H4 (cell line): ENCODE data around the gene MACROD2. TPM values are rescaled to one million over a fixed set of nuclear protein-coding genes. Genes with fewer than 3 reads are reported as not detected.

Source experiments
- DNase-seq: peaks from one replicate; pipeline ENCODE4 v3.0.0-alpha.2; 2015; ENCODE audit warnings: low spot score
- total RNA-seq: library from RNA; depleted of rRNA; stranded (reverse); fragments of >200 nt; shearing (Covaris generic); gene quantifications from 2 replicates; pipeline ENCODE4 v1.2.3, GENCODE V29; 2014

MACROD2 gene
- total RNA-seq, 1 experiment from 2014 or later, result 1.2 TPM

DNA sequence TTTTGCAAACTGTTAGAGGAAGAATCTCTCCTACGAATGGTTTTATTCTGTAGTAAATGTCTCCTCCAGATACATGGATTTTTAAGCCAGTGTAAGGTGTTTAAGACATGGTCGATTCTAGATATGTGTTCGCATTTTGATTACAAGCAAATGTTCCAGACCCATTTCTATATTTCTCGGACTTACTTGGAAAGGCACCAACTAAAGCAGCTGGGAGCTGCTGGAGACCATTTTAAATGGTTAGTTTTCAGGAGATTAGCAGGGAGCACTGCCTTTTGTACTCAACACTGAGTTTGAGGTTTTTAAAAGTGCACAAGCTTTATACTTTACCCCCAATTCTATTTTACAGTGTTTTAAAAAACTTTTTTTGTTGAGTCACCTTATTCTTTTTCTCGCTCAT lies 1720.9 kb downstream of the MACROD2 start:
- DNase-seq, result no peak

DNA sequence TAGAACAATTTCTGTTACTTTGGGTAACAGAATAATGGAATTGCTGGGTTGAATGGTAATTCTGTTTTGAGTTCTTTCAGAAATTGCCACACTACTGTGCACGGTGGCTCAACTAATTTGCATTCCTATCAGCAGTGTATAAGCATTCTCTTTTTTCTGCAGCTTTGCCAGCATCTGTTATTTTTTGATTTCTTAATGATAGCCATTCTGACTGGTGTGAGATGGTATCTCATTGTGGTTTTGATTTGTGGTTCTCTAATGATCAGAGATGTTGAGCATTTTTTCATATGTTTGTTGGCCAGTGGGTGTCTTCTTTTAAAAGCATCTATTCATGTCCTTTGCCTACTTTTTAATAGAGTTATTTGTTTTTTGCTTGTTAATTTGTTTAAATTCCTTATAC lies 1731.1 kb downstream of the MACROD2 start:
- DNase-seq, result no peak

DNA sequence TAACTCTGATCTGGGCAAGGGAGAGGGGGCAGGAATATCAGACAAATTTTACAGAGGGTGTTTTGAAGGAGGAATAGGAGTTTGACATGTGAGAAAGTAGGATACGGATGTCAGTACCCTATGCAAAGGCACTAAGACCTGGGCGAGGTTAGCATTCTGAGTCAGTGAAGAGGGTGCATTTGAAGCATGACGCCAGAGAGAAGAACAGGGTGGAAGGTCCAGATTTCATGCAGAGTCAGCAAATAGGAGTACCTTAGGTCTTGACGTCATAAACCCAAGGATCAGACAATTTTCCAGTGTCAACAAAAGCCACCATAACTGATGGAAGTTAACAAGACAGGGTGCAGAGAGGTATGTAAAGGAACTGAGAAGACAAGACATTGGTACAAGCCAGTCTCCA lies 1738.7 kb downstream of the MACROD2 start:
- DNase-seq, result no peak

DNA sequence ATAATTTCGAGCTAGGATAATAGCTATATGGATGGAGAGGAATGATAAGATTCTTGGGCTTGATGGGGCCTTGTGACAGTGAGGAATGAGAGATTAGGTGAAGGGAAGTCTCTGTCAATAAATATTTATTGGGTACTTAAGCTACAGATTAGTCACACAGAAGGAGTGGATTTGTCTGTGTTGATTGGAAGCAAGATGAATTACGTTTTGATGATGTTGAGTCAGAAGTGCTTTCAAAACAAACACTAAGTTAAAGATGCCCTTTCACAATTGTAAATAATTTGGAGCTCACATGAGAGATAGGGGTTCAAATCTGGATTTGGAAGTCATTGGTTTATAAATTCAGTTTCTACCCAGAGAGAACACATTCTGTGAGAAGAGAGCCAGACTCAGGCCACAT lies 1743.7 kb downstream of the MACROD2 start:
- DNase-seq, result no peak

DNA sequence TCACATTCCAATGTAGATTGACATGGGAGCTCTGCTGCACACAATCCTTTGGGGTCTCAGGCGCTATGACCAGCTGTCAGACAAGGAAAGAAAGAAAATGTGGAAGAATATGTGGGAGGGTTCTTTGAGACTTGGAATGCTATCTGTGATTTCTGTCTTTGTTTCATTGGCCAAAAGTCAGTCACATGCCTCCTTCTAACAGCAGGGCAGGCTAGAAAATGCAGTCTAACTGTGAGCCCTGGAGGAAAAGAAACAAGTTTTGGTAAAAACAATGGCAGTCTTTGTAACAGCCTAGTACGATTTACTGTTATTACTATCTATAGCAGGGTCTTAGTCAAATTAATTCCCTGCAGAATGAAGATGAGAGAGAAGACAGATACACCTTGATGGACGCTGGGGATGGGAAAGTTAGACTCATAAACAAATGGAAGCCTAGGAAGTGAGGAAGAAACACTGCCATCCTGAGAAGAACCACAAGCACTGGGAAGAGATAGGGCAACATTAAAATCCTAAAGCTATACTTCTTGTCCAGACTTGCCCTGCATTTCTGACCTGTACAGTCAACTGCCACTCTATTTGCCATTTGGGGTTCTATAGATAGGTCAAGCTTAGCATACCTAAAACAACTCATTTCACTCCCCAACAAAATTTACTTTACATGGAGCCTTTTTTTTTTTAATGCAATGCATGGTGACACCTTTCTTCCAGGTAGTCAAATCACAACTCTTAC lies 1744.9 kb downstream of the MACROD2 start:
- DNase-seq, result no peak

DNA sequence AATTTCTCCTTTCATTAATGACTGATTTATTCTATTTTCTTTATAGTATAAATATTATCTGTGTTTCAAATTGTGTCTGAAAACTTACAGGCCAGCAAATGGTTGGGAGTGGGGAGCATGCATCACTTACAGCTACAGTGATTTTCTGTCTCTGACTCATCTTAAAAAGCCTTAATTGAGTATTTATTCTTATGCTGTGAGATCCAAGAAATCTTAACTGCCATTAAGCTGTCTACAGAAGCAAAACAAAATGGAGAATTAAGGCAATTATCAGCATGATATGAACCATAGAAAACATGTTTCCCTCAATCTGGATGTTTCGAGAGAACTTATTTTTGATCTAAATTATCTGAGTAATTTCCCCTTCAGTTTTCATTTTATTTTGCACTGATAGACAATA lies 1746.8 kb downstream of the MACROD2 start:
- DNase-seq, result no peak

DNA sequence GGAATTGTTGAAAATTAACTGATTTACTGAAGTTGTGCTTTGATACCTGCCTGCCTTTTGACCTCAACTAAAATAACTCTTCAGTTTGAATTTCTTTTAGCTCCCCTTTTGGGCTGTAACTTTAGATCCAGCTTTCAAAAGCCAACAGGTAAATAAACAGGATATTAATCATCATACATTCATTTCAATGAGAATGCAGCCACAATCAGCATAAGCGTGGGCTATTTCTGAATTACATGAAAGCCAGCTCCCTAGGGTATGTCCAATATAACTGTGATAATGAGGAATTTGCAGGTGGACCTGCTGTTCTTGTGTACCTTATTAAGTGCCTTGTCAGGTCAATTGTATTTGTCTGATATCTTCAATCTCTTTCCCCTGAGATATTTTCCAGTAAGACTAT lies 1747.3 kb downstream of the MACROD2 start:
- no peak for DNase-seq

DNA sequence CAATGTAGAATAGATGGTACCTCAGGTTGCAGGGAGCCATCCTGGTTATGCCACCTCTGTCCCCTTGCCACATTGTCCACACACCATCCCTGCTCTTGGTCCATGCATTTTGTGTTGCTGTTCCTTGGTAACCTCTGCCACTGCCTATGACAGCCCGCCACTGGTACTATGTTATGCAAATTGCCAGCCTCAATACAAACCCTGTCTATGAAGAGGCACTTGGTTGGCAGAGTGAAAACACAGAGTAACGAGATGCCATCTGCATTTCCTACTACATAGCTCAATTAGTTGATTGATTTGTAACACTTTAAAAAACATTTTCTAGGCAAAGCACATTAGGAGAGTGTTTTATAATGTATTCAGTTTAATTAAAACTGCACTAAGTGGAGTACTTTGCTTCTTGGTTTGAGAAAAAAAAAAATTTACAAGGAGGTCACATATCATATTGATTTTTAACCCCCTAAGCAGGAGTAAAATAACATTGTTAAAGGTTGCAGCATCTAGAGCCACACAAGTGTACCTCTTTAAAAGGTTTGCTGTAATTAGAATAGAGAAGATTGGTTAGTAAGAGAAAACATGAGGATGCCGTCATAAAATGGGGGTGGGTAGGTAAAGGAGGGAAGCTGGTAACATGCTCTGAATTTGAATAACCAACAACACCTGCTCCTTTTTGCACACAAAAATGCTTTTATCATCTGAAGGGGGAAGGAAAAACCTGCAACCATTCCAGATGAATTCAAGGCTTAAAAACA lies 1760.9 kb downstream of the MACROD2 start:
- no peak for DNase-seq

DNA sequence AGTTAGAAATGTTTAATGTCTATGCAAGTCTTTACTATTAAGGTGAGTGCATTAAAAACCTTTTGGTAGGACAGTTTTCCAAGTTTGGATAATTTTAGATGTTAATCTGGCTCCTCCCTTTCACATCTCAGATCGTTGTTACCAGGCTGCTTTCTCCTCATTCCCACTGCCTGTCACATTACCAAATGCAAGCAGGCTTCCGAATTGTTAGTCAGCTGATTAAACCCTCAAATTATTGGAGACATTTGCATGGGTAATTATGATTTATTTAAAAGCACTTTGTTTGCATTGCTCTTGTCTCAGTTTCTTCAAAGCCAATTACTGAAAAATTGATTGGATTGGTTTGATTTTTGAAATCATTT lies 1761.4 kb downstream of the MACROD2 start:
- no peak for DNase-seq

DNA sequence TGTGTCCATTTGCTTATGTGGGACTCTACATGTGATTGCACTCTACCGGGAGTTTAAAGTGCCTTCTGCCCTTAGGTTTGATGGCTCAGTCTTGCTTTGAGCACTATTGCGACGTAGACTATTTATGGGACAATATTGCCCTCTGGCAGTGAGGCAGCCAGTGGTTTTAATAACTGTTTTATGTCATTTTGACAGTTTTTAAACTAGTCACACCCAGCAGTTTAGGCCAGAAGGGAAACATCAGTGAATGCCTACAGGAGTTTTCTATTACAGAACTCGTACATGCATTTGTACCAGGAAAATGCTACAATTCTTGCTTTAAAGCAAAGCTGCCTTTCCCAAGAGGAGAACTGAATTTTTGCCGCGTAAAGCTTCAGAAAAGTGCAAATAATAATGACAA lies 1764.3 kb downstream of the MACROD2 start:
- no peak for DNase-seq

DNA sequence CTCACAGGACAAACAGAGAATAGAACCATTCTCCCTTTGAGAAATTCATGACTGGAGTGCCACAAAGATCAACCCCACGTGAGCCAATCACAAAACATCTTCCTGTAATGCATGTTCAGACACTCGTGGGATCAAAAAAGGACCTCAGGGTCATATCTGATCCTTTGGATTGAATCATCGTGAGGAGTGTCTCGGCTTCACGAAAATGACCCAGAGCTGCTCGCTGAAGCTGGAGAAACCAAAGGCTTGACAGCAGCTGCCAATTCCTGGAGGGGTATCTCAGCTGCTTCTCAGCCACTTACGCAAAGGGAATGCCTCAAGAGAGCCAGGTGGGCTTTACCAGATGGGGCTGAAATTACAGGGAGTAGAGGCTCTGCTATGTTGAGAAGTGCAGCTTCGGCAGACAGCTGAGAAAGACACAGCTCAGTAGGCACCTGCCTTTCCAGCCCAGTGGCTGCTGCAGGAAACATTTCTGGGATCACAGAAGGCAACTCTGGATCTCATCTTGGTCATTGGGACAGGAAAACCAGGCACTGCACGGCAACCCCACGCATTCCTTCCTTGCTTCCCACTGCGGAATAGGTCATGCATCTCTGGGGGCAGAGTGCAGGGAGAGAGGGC lies 1764.8 kb downstream of the MACROD2 start:
- no peak for DNase-seq

DNA sequence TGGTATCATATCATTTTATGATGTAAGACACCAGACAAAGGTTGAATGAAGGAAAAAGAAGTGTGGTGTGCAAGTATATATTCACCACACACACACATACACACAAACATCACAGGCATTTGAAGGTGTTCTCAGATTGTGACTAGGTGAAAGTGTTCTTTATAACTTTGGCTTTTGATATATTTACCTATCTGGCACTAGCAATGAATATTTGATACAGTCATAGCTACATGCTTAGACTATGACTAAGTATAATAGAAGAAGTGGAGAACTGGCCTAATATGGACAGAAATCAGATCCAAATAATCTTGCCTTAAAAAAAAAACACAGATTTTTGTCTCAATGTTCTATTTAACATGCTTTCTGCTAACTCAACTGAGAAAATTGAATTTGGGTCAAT lies 1768.0 kb downstream of the MACROD2 start:
- DNase-seq, result no peak

DNA sequence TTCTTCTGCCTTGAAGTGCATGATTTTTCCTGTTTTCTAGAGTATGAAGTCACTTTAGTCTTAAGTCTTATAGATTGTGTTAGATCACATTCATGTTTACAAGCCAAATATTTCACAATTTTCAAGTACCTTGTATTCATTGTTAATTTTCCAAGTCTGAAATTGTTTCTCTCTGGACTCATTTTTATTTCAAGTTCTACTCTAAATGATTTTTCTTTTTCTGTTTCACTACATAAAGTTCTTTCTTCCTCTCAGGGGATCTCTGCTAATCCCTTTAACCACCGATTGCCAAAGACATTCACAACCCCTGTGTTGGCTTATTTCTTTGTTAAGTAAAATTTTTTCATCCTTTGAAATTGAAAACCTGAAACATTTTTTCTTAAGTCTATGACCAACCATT lies 1772.3 kb downstream of the MACROD2 start:
- no peak for DNase-seq

DNA sequence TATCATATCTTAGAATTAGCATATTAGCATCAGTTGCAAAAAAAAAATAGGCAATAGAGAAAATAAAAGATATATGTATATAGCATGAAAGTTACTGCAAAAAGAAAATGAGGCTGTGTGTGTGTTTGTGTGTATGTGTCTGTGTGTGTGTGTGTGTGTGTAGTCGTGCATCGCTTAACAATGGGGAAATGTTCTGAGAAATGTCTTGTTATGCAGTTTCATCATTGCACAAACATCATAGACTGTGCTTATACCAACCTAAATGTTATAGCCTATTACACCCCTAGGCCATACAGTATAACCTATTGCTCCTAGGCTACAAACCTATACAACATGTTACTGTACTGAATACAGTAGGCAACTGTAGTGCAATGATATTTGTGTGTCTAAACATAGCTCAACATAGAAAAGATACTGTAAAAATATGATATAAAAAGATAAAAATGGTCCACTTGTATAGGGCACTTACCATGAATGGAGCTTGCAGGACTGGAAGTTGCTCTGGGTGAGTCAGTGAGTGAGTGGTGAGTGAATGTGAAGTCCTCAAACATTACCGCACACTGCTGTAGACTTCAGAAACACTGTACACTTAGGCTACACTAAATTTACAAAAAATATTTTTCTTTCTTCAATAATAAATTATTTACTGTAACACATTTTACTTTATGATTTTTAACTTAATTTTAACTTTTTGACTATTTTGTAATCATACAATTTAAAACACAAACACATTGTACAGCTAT lies 1772.9 kb downstream of the MACROD2 start:
- DNase-seq, result no peak

DNA sequence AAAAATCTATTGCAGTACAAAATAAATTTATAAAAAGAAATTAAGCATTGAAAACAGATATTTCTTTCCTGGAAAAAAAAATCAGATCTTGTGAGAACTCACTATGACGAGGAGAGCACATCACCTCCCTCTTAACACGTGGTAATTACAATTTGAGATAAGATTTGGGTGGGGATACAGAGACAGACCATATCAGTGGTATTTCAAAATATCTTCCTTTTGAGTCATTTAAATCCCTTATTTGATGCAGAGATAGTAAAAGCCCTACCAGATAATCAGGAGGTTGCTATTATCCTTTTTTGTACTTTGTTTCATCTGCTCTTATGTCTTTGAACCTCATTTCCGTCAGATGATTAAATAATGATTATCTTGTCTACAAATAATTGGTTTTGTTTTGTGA lies 1777.5 kb downstream of the MACROD2 start:
- no peak for DNase-seq

DNA sequence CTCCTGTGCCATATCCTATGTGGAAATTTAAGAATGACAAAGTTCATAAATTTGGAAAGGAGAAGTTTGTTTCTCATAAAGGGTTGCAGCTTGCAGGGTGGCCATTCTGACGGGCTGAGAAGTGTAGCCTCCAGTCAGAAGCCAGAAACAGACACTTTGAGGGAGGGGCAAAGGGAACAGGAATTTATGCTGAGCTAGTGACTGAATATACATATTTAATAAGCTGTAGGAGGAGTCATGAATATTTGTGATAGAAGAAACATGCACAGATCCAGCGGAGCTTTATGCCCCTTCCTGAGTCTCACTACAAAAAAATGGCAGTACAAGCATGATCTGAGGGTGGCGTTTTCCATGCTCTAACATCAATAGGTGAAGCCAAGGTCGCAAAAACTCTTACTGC lies 1779.6 kb downstream of the MACROD2 start:
- no peak for DNase-seq

DNA sequence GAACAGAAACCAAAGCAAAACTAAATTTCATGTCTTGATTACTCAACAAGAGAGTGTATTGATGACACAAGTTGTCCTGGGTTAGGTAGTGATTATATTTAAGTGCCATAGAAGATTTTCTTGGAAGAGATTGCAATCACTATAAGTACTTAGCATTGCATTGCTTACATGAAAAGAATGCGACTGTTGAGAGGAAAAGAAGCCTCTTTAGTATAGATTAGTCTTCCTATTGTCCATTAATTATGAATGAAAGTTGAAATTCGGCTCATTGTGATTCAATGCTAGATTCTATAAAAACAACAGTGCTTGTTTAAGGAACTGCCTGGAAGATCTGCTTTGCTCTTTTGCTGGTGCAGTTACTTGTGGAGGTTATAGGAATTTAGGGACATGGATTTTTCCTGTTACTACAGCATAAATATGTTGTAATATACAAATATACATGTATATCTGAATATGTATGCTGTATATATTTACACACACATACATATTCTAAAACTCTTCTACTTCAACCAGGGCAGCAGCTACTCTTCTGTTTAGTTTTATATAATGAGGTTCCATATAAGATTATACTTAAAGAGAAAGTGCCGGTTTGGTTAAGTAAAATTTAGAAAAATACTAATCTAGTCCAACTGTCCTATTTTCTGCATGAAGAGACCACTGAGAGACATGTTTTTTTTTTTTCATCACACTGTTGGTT lies 1781.6 kb downstream of the MACROD2 start:
- no peak for DNase-seq

DNA sequence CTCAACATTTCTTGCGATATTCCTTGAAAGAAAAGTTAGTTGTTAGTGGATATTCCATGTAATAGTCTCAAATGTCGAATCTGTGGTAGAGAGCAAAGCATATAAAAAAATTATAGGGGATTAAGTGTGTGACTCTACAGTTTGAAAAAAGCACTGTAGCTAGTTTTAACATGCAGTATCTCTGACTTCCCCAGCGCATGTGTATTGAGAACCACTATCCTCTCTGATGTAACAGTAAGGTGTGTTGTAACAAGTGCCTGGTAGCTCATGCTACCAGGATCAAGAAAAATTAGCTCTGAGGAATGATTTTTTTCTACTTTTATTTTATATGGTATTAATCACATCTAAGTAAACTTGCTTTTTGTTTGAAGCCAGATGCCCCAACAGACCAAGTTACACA lies 1788.7 kb downstream of the MACROD2 start:
- no peak for DNase-seq

DNA sequence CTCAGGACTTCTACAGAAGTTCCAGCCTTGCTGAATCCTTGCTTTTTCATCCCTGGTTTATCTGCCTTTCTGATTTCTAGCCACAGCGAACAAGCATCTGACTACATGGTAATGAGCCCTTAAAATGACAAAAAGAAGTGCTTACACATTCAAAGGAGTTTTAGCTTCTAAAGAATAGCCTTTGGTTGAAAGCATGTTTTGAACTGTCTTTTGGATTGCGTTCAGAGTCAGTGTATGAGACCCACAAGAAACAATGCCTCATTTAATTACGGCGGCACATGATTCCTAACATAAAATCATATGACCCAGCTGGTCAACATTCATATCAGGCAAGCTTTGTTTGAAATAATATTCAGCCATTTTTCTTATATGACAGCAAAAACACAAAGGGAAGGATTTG lies 1793.8 kb downstream of the MACROD2 start:
- DNase-seq, result no peak

DNA sequence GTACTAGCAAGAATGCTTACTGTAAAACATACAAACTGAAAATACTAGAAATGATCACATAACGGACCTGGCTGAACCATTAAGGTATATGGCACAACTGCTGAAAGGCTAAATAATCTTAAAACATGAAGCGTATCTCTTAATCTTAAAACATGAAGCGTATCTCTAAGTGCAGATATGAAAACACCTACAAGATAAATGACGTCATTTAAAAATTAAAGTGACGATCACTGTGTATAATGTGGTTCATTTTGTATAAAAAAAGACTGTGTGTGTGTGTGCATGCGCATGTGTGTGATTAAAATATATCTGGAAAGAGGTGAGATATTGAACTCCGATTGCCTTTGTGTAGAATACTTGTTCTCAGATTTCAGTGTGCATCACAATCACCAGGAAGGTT lies 1797.5 kb downstream of the MACROD2 start:
- no peak for DNase-seq

DNA sequence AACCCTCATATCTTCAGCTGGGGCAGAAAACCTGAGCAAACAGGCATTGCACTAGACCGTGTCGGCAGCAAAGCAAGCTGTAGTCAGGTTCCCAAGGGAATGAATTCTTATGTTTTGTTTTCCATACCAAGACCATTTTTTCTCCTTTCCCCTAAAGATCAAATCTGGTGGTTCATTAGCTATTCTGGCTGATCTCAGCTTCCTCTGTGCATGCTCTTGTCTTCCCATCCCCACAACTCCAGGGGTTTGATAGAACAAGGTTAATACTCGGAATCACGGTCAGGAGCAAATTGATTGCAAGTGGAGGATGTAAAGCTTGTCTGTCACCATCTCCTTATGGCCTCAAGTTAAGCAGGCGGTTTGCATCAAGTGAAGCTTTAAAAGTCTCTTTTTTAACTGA lies 1799.1 kb downstream of the MACROD2 start:
- DNase-seq, result no peak
